ENCODE results near the gene FILIP1.

The FILIP1 gene

DNA sequence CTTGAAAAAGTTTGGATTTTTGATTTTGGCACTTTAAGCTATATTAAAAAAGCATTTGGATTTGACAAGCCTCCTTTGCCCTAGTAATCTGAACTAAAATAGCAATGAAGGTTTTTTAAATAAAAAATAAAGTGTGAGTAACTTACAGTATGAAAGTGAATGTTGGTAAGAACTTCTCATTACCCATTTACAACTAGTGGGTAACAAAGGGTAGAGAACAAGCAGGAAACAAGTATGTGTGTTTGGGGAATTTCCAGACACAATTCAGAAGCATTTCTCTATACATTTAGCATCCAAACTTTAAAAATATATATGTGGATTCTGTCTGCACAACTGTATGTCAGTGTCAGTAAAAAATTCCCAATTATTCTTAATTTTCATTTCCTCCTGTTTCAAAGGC is 211.9 kb downstream of the FILIP1 start:
- no peak overlapping the region for H3K4me3 ChIP-seq (replicated peaks in 1 of 2; ENCODE audit: low read depth in 2 of 2, low read length in 2 of 2)
- TF ChIP-seq, protein P1, sequence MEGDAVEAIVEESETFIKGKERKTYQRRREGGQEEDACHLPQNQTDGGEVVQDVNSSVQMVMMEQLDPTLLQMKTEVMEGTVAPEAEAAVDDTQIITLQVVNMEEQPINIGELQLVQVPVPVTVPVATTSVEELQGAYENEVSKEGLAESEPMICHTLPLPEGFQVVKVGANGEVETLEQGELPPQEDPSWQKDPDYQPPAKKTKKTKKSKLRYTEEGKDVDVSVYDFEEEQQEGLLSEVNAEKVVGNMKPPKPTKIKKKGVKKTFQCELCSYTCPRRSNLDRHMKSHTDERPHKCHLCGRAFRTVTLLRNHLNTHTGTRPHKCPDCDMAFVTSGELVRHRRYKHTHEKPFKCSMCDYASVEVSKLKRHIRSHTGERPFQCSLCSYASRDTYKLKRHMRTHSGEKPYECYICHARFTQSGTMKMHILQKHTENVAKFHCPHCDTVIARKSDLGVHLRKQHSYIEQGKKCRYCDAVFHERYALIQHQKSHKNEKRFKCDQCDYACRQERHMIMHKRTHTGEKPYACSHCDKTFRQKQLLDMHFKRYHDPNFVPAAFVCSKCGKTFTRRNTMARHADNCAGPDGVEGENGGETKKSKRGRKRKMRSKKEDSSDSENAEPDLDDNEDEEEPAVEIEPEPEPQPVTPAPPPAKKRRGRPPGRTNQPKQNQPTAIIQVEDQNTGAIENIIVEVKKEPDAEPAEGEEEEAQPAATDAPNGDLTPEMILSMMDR (IDR thresholded peaks at IDR 0.05; ENCODE audit: low read depth, low read length): no peak
- no peak for DNase-seq (ENCODE audit: low read depth in 2 of 2)

DNA sequence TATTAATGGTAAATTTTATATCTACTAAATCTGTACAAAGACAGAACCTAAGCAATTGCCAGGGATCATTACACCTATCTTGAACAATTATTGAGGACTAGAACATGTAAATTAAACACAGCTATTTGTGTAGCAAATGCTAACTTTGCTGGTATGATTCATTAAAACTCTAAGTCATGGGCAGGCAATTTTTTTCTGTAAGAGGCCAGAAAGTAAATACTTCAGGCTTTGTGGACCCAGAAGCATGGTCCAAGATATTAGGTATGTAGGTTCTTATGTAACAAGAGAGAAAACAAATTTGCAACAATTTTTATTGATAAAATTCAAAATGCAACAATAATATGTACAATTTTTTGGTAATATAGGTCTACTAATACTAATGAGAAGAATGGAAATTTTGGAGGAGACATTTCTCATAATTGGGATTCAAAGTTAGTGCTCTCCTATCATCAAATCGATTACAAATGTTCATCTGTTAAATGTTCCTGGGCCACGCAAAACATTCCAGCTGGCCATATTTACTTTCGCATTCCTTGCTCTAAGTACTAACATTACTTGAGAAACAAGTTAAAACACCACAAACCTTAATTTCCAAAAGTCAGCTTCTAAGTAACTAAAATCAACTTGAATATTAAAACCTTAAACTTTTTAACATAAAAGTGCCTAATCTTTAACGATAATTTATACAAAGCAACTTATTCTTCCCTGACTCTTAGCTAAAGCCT is 213.3 kb downstream of the FILIP1 start:
- no peak overlapping the region for H3K4me3 ChIP-seq (replicated peaks in 1 of 2; ENCODE audit: low read depth in 2 of 2, low read length in 2 of 2)
- DNase-seq (ENCODE audit: low read depth in 2 of 2): no peak
- TF ChIP-seq, protein P1 (IDR thresholded peaks at IDR 0.05; ENCODE audit: low read depth, low read length): no peak

DNA sequence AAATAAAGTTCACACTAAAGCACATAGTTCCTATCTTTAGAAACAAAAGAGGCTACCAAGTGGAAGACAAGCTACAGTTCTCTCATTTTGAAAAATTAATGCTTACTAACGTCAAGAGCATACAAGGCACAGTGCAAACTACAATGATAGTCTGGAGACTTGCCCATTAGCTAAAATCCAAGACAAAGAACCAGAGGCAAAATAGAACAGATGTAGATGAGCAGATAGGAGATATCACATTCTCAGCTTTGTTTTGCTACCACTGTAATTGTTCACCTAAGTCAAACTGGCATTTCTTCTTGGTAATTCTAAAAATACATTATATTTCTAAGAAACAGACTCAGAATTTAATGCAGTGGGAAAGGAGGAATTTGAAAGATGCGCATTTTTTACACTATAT is 214.2 kb downstream of the FILIP1 start:
- DNase-seq (ENCODE audit: low read depth in 2 of 2): no peak
- TF ChIP-seq, protein P1 (IDR thresholded peaks at IDR 0.05; ENCODE audit: low read depth, low read length): no peak
- H3K4me3 ChIP-seq (replicated peaks in 1 of 2; ENCODE audit: low read depth in 2 of 2, low read length in 2 of 2): no peak overlapping the region

DNA sequence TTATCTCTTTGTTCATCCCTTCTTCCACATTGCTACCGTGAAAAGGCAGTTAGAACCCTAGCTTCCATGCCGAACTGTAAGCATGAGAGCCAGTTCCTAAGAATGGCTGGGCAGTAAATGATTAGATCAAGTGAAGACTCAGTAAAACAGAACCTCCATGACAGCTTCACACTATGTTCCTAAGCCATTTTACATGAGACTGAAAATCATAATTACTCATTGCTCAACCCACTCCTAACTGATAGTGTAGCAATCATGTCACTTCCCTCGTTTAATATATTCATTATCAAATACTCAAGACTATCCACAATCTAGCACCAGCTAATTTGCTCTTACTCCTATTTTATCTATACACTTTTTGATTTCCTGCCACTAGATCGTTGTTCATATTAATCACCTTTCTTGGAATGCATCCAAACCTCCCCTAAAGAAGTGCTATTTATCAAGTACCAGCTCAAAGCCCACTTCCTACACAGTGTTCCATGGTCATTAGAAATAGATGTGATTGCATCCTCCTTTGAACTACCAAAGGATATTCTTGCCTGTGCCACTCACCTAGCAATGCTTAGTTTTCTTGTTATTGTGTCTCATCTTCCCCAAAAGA is 215.0 kb downstream of the FILIP1 start:
- no peak for DNase-seq (ENCODE audit: low read depth in 2 of 2)
- TF ChIP-seq, protein P1 (IDR thresholded peaks at IDR 0.05; ENCODE audit: low read depth, low read length): no peak
- no peak overlapping the region for H3K4me3 ChIP-seq (replicated peaks in 1 of 2; ENCODE audit: low read depth in 2 of 2, low read length in 2 of 2)

GRCh38 chr6:75275067-75275466 is 218.5 kb downstream of the FILIP1 start:
- peak; percentile 24 to 88 for DNase-seq (ENCODE audit: low read depth in 2 of 2)
- TF ChIP-seq, protein P1 (IDR thresholded peaks at IDR 0.05; ENCODE audit: low read depth, low read length): no peak
- H3K4me3 ChIP-seq (replicated peaks in 1 of 2; ENCODE audit: low read depth in 2 of 2, low read length in 2 of 2): no peak overlapping the region

GRCh38 chr6:75273009-75273408 is 220.6 kb downstream of the FILIP1 start:
- no peak for DNase-seq (ENCODE audit: low read depth in 2 of 2)
- TF ChIP-seq, protein P1 (IDR thresholded peaks at IDR 0.05; ENCODE audit: low read depth, low read length): no peak
- no peak overlapping the region for H3K4me3 ChIP-seq (replicated peaks in 1 of 2; ENCODE audit: low read depth in 2 of 2, low read length in 2 of 2)

All from cardiac fibroblast (primary cell).